K562 (cell line): Measurements from ENCODE around the gene UBE2D3. TPM values are rescaled to one million over a fixed set of nuclear protein-coding genes. Genes with fewer than 3 reads are reported as not detected.

ENCODE experiments used
- ATAC-seq: fragments of 200-7000 bp; cut with Tn5 transposase; 3 replicates; pipeline ENCODE4 v1.9.1; 2020; ENCODE audit warnings: moderate library complexity
- BruUV-seq: library from RNA; stranded (reverse); fragments of 400-500 nt; replicated peaks from 2 replicates; lab custom pipeline; 2021; lab: Mats Ljungman, UMichigan
- CTCF ChIA-PET: fragments of 300-600 bp; formaldehyde crosslinking; extraction: SDS; loops from one replicate; lab custom pipeline; 2021; ENCODE audit warnings: low intra/inter-chr PET ratio; lab: Yijun Ruan, JAX
- POLR2A ChIA-PET: fragments of 300-600, 350-650 bp; sonication (Branson Sonifier 250); formaldehyde crosslinking; extraction: SDS; loops from one replicate; lab custom pipeline; 2021; ENCODE audit warnings: antibody characterized with exemption, inconsistent platforms; lab: Yijun Ruan, JAX
- DNase-seq, 4 experiments: peaks; one replicate each; pipeline versions ENCODE4 v3.0.0 to v3.0.0-alpha.2; 2011 to 2018; ENCODE audit warnings: low spot score in 3 of 4, mixed read lengths in 3 of 4; ENCODE audit errors: extremely low read depth in 1 of 4
- FAIRE-seq: peaks from 2 replicates; lab custom pipeline; 2011; peaks lifted over from hg19 to GRCh38; lab: Jason Lieb, UNC
- H2AFZ ChIP-seq: 2 replicates; pipeline ENCODE4 v1.6.0; 2011; ENCODE audit warnings: low read depth, low read length, control low read depth, inconsistent platforms
- H3K27ac ChIP-seq: fragments of 200-600 bp; 3 replicates; pipeline ENCODE4 v1.8.0; 2011; ENCODE audit warnings: low read depth, mild to moderate bottlenecking, control low read depth, inconsistent platforms, low read length, moderate library complexity, mixed read lengths; ENCODE audit errors: extremely low read depth
- H3K27me3 ChIP-seq, 2 experiments: fragments of 300-600 bp in 1 of 2; 2 replicates in 1 of 2; 3 replicates in 1 of 2; pipeline versions ENCODE4 v1.6.0 to v1.8.0; 2011; ENCODE audit warnings: inconsistent platforms in 2 of 2, low read length in 2 of 2, mild to moderate bottlenecking in 1 of 2, mixed read lengths in 1 of 2, moderate library complexity in 1 of 2; ENCODE audit not compliant: control insufficient read depth in 2 of 2, insufficient read depth in 2 of 2
- H3K36me3 ChIP-seq: fragments of 300-600 bp; 3 replicates; pipeline ENCODE4 v1.8.0; 2011; ENCODE audit warnings: mild to moderate bottlenecking, low read length, inconsistent platforms; ENCODE audit not compliant: control insufficient read depth, insufficient read depth
- H3K4me1 ChIP-seq, 2 experiments: fragments of 200-600 bp in 1 of 2; replicated peaks in 1 of 2; 2 replicates in 1 of 2; 3 replicates in 1 of 2; pipeline versions ENCODE4 v1.5.1 to v1.8.0; 2011; ENCODE audit warnings: inconsistent platforms in 2 of 2, low read length in 2 of 2, mild to moderate bottlenecking in 1 of 2, mixed read lengths in 1 of 2, moderate library complexity in 1 of 2; ENCODE audit not compliant: control insufficient read depth in 2 of 2, insufficient read depth in 2 of 2
- H3K4me2 ChIP-seq: 2 replicates; pipeline ENCODE4 v1.6.1; 2011; ENCODE audit warnings: low read length, control low read depth, inconsistent platforms, mixed read lengths; ENCODE audit not compliant: insufficient read depth
- H3K4me3 ChIP-seq: fragments of 200-600 bp; sonication (generic), shearing (Covaris generic); 2 replicates; pipeline ENCODE4 v1.5.1; 2016; ENCODE audit warnings: control low read depth, inconsistent platforms
- H3K79me2 ChIP-seq: fragments of 200-600 bp; 3 replicates; pipeline ENCODE4 v1.8.0; 2011; ENCODE audit warnings: low read length, inconsistent platforms; ENCODE audit not compliant: control insufficient read depth, insufficient read depth
- H3K9ac ChIP-seq, 2 experiments: 2 replicates each; pipeline versions ENCODE4 v1.6.0 to v1.6.1; 2011; ENCODE audit warnings: low read depth in 2 of 2, low read length in 2 of 2, control low read depth in 1 of 2, inconsistent platforms in 1 of 2, mild to moderate bottlenecking in 1 of 2, mixed read lengths in 1 of 2; ENCODE audit not compliant: insufficient read depth in 1 of 2
- H3K9me1 ChIP-seq: one replicate; pipeline ENCODE4 v1.6.0; 2011; ENCODE audit warnings: inconsistent platforms, mild to moderate bottlenecking, low read length, moderate library complexity; ENCODE audit not compliant: control insufficient read depth, insufficient read depth
- H3K9me3 ChIP-seq: replicated peaks from 2 replicates; pipeline ENCODE4 v1.5.1; 2011; ENCODE audit warnings: low read depth, low read length, inconsistent platforms; ENCODE audit not compliant: control insufficient read depth, insufficient read depth
- H4K20me1 ChIP-seq: replicated peaks from 2 replicates; pipeline ENCODE4 v1.6.1; 2011; ENCODE audit warnings: low read length, inconsistent platforms, mixed read lengths; ENCODE audit not compliant: control insufficient read depth, insufficient read depth
- CEBPG ChIP-seq, 3 experiments: fragments of 200-800 bp in 1 of 3; sonication (Bioruptor generic) in 1 of 3; sonication (generic) in 1 of 3; formaldehyde crosslinking in 1 of 3; IDR thresholded peaks in 2 of 3; conservative IDR thresholded peaks in 1 of 3; 2 replicates each; pipeline versions ENCODE4 v1.6.1 to v1.8.0; 2016 to 2022; ENCODE audit warnings: missing compliant biosample characterization in 2 of 3, missing genetic modification characterization in 2 of 3, mild to moderate bottlenecking in 1 of 3, missing genetic modification reagents in 1 of 3
- DPF2 ChIP-seq: fragments of 450-650 bp; IDR thresholded peaks from 2 replicates; pipeline ENCODE4 v1.6.1; 2016
- HDAC2 ChIP-seq: fragments of 450-650 bp; IDR thresholded peaks from 2 replicates; pipeline ENCODE4 v1.6.1; 2016; ENCODE audit warnings: mild to moderate bottlenecking
- MCM7 ChIP-seq, 2 experiments: fragments of 450-650 bp; IDR thresholded peaks; 2 replicates each; pipeline ENCODE4 v1.6.1; 2016 to 2018
- NFXL1 ChIP-seq: fragments of 450-650 bp; formaldehyde crosslinking; IDR thresholded peaks from 2 replicates; pipeline ENCODE4 v1.4.0; 2021; ENCODE audit warnings: mild to moderate bottlenecking
- NR1H2 ChIP-seq: sonication (generic); formaldehyde crosslinking; IDR thresholded peaks from 2 replicates; pipeline ENCODE4 v1.4.0; 2020; ENCODE audit warnings: mild to moderate bottlenecking, missing genetic modification reagents
- XRCC5 ChIP-seq: fragments of 200-400 bp; formaldehyde crosslinking; IDR thresholded peaks from 2 replicates; pipeline ENCODE4 v1.6.1; 2017; ENCODE audit warnings: low read depth, mild to moderate bottlenecking, low read length
- ZC3H4 ChIP-seq: sonication (generic); formaldehyde crosslinking; IDR thresholded peaks from 2 replicates; pipeline ENCODE4 v1.9.0; 2021; ENCODE audit warnings: missing genetic modification reagents, borderline replicate concordance
- ZKSCAN8 ChIP-seq: fragments of 200-800 bp; sonication (Bioruptor generic); IDR thresholded peaks from 2 replicates; pipeline ENCODE4 v1.6.1; 2016; ENCODE audit warnings: missing genetic modification characterization, missing compliant biosample characterization
- ZNF444 ChIP-seq: fragments of 250-450 bp; sonication (Bioruptor Pico); IDR thresholded peaks from 2 replicates; pipeline ENCODE4 v1.4.0; 2020; ENCODE audit warnings: mild to moderate bottlenecking, moderate library complexity
- WGBS: fragments of 100-300 bp; shearing (Covaris generic); methylation state at CpG from one replicate; pipeline ENCODE4 v1.1.6; 2016; ENCODE audit warnings: low coverage, mixed read lengths; ENCODE audit not compliant: insufficient coverage; ENCODE audit errors: missing lambda C conversion rate; 5-methylcytosine and 5-hydroxymethylcytosine counted together
- in situ Hi-C: fragments of 300-500 bp; cut with MboI; formaldehyde crosslinking; loops from 4 replicates; pipeline ENCODE4 v1.15.0; 2018; ENCODE audit warnings: inconsistent platforms, mixed read lengths
- intact Hi-C: fragments of 100-400 bp; cut with micrococcal nuclease; formaldehyde crosslinking; loops from 2 replicates; pipeline ENCODE4 v1.14.2; 2022
- polyA plus RNA-seq, 8 experiments: library from polyadenylated mRNA; depleted of rRNA in 4 of 8; stranded (reverse) in 5 of 8; unstranded in 3 of 8; fragments of >200 nt; fragmentation: Nextera tagmentation in 2 of 8; fragmentation: Illumina TruSeq in 1 of 8; extraction: Ambion mirVana in 2 of 8; extraction: Trizol in 1 of 8; gene quantifications; 2 replicates each; pipeline versions ENCODE4 v1.2.1 to v1.2.3, GENCODE V29; 2011 to 2014; ENCODE audit warnings: inconsistent platforms in 1 of 8, missing spikeins in 1 of 8
- total RNA-seq, 7 experiments: library from RNA; depleted of rRNA in 6 of 7; stranded (reverse); fragments of >200 nt in 6 of 7; fragmentation: Illumina TruSeq in 2 of 7; extraction: Trizol in 2 of 7; gene quantifications; 2 replicates each; pipeline versions ENCODE4 v1.2.1 to v1.2.3, GENCODE V29; 2011 to 2021; ENCODE audit warnings: low replicate concordance in 1 of 7
- TF ChIP-seq, protein P1 (sequence below): sonication (generic); formaldehyde crosslinking; IDR thresholded peaks from 2 replicates; pipeline ENCODE4 v1.8.0; 2022; ENCODE audit warnings: missing genetic modification reagents, mild to moderate bottlenecking, moderate library complexity, borderline replicate concordance
- TF ChIP-seq, protein P2 (sequence below): fragments of 450-650 bp; conservative IDR thresholded peaks from 2 replicates; pipeline ENCODE4 v1.6.1; 2016; ENCODE audit warnings: missing genetic modification characterization, low read depth, mild to moderate bottlenecking, missing compliant biosample characterization, moderate library complexity
- TF ChIP-seq, protein P3 (sequence below): fragments of 450-650 bp; IDR thresholded peaks from 2 replicates; pipeline ENCODE4 v1.6.1; 2016; ENCODE audit warnings: antibody characterized with exemption
- TF ChIP-seq, protein P4 (sequence below): fragments of 250-450 bp; sonication (Bioruptor Pico); IDR thresholded peaks from 2 replicates; pipeline ENCODE4 v1.8.0; 2022; ENCODE audit warnings: inconsistent platforms

The UBE2D3 gene
- total and polyA plus RNA-seq, 9 of the 15 experiments (the other 6 are each of a cell fraction or from before 2014, with no cell fraction given) = 191 to 618 (median 292) TPM

DNA sequence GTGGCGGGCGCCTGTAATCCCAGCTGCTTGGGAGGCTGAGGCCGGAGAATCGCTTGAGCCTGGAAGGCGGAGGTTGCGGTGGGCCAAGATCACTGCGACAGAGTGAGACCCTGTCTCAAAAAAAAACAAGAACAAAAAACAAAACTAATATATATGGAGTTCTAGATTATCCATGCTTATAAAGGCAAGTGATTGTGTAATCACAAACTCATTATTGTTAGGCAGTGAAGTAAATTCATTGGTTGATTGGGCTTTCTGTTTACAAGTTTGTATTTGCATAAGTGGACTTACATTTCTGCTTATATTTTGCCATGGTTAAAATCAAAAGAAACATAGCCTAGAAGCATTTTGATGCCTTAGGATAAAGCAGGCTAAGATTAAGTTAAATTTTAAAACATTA, 2.5 kb upstream of the UBE2D3 start (continued):
- TF ChIP-seq NFXL1 (no peak), CEBPG (CRISPR knock-in tag; IDR thresholded peaks at IDR 0.05) (no peak), CEBPG (tag; conservative IDR thresholded peaks at IDR 0.05 in 1 of 2, IDR thresholded peaks at IDR 0.05 in 1 of 2) (peak in 1 of 2 experiments; percentile 71; a peak in 3 of 4 replicates), HDAC2 (no peak), XRCC5 (no peak), ZC3H4 (CRISPR knock-in tag) (no peak)
- TF ChIP-seq, protein P1, sequence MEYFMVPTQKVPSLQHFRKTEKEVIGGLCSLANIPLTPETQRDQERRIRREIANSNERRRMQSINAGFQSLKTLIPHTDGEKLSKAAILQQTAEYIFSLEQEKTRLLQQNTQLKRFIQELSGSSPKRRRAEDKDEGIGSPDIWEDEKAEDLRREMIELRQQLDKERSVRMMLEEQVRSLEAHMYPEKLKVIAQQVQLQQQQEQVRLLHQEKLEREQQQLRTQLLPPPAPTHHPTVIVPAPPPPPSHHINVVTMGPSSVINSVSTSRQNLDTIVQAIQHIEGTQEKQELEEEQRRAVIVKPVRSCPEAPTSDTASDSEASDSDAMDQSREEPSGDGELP (CRISPR knock-in tag) = peak; percentile 18; the same call in 1 of the 2 replicates

DNA sequence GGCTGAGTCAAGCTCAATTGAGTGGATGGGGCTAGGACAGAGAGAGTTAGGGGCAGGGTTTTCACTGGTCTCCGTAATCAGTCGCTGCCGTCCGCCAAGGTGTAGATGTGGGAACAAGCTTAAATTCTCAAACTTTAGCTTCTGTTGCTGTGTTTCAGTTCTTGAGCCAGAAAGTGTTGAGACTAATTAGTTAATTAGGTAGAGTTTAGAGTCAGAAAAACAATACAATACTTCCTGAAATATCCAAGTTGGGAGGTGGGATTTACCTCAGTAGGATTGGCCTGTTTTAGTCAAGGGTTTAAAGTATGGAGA, 1.1 kb upstream of the UBE2D3 start:
- Histone ChIP-seq H3K79me2 (peaks cover 84% of the 10 kb centered on the region), H3K4me3 (peak overlapping the region; percentile 97), H3K27ac (peak overlapping the region; percentile 99), H3K27me3 (no peaks in the 10 kb centered on the region), H4K20me1 (peaks cover 22% of the 10 kb centered on the region), H3K9ac (peak overlapping the region; percentile 99), H3K9me1 (no peaks in the 10 kb centered on the region), H3K9me3 (no peaks in the 10 kb centered on the region), H3K36me3 (peaks cover 32% of the 10 kb centered on the region), H3K4me1 (peaks cover 6 to 10% of the 10 kb centered on the region in 2 experiments), H2AFZ (peak overlapping the region; percentile 91), H3K4me2 (peak overlapping the region; percentile 95)
- in situ Hi-C loops (no loop called here), intact Hi-C loops (loop anchor here (1.0 to 5.0 kb wide), 7 partner anchors 41 to 326 kb away; partner anchors contain the start of genes BDH2, MANBA, NFKB1 and SLC9B2)
- ChIA-PET CTCF (no interaction called here), POLR2A (interaction anchor here (0.7 to 5.0 kb wide), 15 partner anchors 9 to 184 kb away, joined by 3 to 48 read pairs (median 4); partner anchors contain the start of genes CISD2 and MANBA)
- BruUV-seq = TSS peak; percentile 85
- DNase-seq (no peak), ATAC-seq (no peak; the same call in 2 of the 3 replicates), FAIRE-seq (no peak)
- 0% methylated on average over 4 of the region's 4 CpGs for WGBS
- TF ChIP-seq, protein P2, sequence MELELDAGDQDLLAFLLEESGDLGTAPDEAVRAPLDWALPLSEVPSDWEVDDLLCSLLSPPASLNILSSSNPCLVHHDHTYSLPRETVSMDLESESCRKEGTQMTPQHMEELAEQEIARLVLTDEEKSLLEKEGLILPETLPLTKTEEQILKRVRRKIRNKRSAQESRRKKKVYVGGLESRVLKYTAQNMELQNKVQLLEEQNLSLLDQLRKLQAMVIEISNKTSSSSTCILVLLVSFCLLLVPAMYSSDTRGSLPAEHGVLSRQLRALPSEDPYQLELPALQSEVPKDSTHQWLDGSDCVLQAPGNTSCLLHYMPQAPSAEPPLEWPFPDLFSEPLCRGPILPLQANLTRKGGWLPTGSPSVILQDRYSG (tag) = 0 out of 2 replicates have a peak, but pooled peaks have one; percentile 0
- TF ChIP-seq, protein P3, sequence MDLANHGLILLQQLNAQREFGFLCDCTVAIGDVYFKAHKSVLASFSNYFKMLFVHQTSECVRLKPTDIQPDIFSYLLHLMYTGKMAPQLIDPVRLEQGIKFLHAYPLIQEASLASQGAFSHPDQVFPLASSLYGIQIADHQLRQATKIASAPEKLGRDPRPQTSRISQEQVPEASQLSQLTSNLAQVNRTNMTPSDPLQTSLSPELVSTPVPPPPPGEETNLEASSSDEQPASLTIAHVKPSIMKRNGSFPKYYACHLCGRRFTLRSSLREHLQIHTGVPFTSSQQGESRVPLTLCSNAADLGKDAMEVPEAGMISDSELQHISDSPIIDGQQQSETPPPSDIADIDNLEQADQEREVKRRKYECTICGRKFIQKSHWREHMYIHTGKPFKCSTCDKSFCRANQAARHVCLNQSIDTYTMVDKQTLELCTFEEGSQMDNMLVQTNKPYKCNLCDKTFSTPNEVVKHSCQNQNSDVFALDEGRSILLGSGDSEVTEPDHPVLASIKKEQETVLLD = 0 out of 2 replicates have a peak, but pooled peaks have one; percentile 1
- TF ChIP-seq ZKSCAN8 (CRISPR knock-in tag) = no peak
- TF ChIP-seq ZNF444 (CRISPR knock-in tag) = no peak
- no peak for TF ChIP-seq MCM7 (IDR thresholded peaks at IDR 0.05)
- TF ChIP-seq NR1H2 (CRISPR knock-in tag) = 0 out of 2 replicates have a peak, but pooled peaks have one; percentile 11
- 0 out of 2 replicates have a peak, but pooled peaks have one; percentile 39 for TF ChIP-seq DPF2
- TF ChIP-seq, protein P4, sequence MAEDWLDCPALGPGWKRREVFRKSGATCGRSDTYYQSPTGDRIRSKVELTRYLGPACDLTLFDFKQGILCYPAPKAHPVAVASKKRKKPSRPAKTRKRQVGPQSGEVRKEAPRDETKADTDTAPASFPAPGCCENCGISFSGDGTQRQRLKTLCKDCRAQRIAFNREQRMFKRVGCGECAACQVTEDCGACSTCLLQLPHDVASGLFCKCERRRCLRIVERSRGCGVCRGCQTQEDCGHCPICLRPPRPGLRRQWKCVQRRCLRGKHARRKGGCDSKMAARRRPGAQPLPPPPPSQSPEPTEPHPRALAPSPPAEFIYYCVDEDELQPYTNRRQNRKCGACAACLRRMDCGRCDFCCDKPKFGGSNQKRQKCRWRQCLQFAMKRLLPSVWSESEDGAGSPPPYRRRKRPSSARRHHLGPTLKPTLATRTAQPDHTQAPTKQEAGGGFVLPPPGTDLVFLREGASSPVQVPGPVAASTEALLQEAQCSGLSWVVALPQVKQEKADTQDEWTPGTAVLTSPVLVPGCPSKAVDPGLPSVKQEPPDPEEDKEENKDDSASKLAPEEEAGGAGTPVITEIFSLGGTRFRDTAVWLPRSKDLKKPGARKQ (CRISPR knock-in tag) = no peak
